A549 (cell line): ENCODE results near the gene CCDC34.

ENCODE experiments used
- CEBPB ChIP-seq, 2 experiments: fragments of >200 bp in 1 of 2; sonication (Bioruptor Twin) in 1 of 2; formaldehyde crosslinking in 1 of 2; IDR thresholded peaks; 2 replicates each; pipeline ENCODE4 v1.6.1; 2012 to 2016
- ESRRA ChIP-seq: fragments of 150-350 bp; IDR thresholded peaks from 2 replicates; pipeline ENCODE4 v1.6.1; 2014; ENCODE audit warnings: mild to moderate bottlenecking, low read length, borderline replicate concordance
- MAX ChIP-seq: IDR thresholded peaks from 2 replicates; pipeline ENCODE4 v1.6.1; 2012
- MAZ ChIP-seq: fragments of 150-350 bp; IDR thresholded peaks from 2 replicates; pipeline ENCODE4 v1.6.1; 2014; ENCODE audit warnings: antibody characterized with exemption, low read depth, low read length, borderline replicate concordance
- NFE2L2 ChIP-seq: fragments of 150-350 bp; conservative IDR thresholded peaks from 2 replicates; pipeline ENCODE4 v1.6.1; 2014; ENCODE audit warnings: low read length
- POLR2A ChIP-seq: IDR thresholded peaks from 2 replicates; pipeline ENCODE4 v1.6.1; 2012; ENCODE audit warnings: mild to moderate bottlenecking, low read length
- RAD21 ChIP-seq, 2 experiments: fragments of >200 bp in 1 of 2; sonication (Bioruptor Twin) in 1 of 2; formaldehyde crosslinking in 1 of 2; IDR thresholded peaks in 1 of 2; conservative IDR thresholded peaks in 1 of 2; 2 replicates in 1 of 2; 3 replicates in 1 of 2; pipeline ENCODE4 v1.6.1; 2012 to 2018; ENCODE audit warnings: inconsistent platforms in 1 of 2
- REST ChIP-seq: fragments of 200-600 bp; sonication (generic); IDR thresholded peaks from 2 replicates; pipeline ENCODE4 v1.6.1; 2016; ENCODE audit warnings: antibody characterized with exemption, mild to moderate bottlenecking, moderate library complexity
- RNF2 ChIP-seq: fragments of 200-600 bp; sonication (generic); IDR thresholded peaks from 2 replicates; pipeline ENCODE4 v1.6.1; 2016; ENCODE audit warnings: low read depth, mild to moderate bottlenecking, antibody characterized with exemption, moderate library complexity, borderline replicate concordance
- TF ChIP-seq, protein P1 (sequence below): fragments of >200 bp; sonication (Bioruptor Twin); formaldehyde crosslinking; IDR thresholded peaks from 3 replicates; pipeline ENCODE4 v1.5.1; 2016

- TF ChIP-seq, protein P1, sequence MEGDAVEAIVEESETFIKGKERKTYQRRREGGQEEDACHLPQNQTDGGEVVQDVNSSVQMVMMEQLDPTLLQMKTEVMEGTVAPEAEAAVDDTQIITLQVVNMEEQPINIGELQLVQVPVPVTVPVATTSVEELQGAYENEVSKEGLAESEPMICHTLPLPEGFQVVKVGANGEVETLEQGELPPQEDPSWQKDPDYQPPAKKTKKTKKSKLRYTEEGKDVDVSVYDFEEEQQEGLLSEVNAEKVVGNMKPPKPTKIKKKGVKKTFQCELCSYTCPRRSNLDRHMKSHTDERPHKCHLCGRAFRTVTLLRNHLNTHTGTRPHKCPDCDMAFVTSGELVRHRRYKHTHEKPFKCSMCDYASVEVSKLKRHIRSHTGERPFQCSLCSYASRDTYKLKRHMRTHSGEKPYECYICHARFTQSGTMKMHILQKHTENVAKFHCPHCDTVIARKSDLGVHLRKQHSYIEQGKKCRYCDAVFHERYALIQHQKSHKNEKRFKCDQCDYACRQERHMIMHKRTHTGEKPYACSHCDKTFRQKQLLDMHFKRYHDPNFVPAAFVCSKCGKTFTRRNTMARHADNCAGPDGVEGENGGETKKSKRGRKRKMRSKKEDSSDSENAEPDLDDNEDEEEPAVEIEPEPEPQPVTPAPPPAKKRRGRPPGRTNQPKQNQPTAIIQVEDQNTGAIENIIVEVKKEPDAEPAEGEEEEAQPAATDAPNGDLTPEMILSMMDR = no peak
- TF ChIP-seq ESRRA (no peak), CEBPB (IDR thresholded peaks at IDR 0.05) (no peak), NFE2L2 (no peak), RAD21 (conservative IDR thresholded peaks at IDR 0.05 in 1 of 2, IDR thresholded peaks at IDR 0.05 in 1 of 2) (no peak), POLR2A (no peak), RNF2 (no peak), MAX (no peak), REST (no peak), MAZ (no peak)
Measured at GRCh38 chr11:27402450-27402849, 39.4 kb upstream of the CCDC34 start.
